Large intestine (tissue), 3 donors: ENCODE results near the gene RNF157. TPM values are rescaled to one million over a fixed set of nuclear protein-coding genes. Genes with fewer than 3 reads are reported as not detected.
"Not testable (repeated sequence)": the region's sequence is repeated elsewhere in the genome, so short reads cannot be mapped to it uniquely, and the experiment has no call there.

Source experiments
- DNase-seq, 2 donors: peaks; one replicate each; pipeline versions ENCODE4 v3.0.0 to v3.0.0-alpha.2; 2013
- H3K27ac ChIP-seq: one replicate; pipeline ENCODE4 v1.5.1; 2013; ENCODE audit warnings: low read length
- H3K27me3 ChIP-seq: 2 replicates; pipeline ENCODE4 v1.6.1; 2013; ENCODE audit warnings: low read length; ENCODE audit not compliant: control insufficient read depth, insufficient read depth
- H3K36me3 ChIP-seq: 2 replicates; pipeline ENCODE4 v1.6.1; 2013; ENCODE audit warnings: low read length; ENCODE audit not compliant: control insufficient read depth, insufficient read depth
- H3K4me1 ChIP-seq: one replicate; pipeline ENCODE4 v1.6.1; 2013; ENCODE audit warnings: low read length; ENCODE audit not compliant: control insufficient read depth, insufficient read depth
- H3K4me3 ChIP-seq: one replicate; pipeline ENCODE4 v1.5.1; 2013; ENCODE audit warnings: low read length
- H3K9me3 ChIP-seq: one replicate; pipeline ENCODE4 v1.6.1; 2013; ENCODE audit warnings: mild to moderate bottlenecking, low read depth, low read length, moderate library complexity; ENCODE audit not compliant: control insufficient read depth
- WGBS: methylation state at CpG from one replicate; pipeline ENCODE4 v1.1.5; 2013; ENCODE audit warnings: low lambda C conversion rate; ENCODE audit not compliant: insufficient coverage; 5-methylcytosine and 5-hydroxymethylcytosine counted together
- polyA plus RNA-seq: library from polyadenylated mRNA; unstranded; fragments of 120-200 nt; gene quantifications from one replicate; pipeline ENCODE4 v1.2.1, GENCODE V29; 2013

The RNF157 gene
- polyA plus RNA-seq, 1 donor, result 19.2 TPM

- Histone ChIP-seq H3K27me3 (peaks cover 3% of the 10 kb centered on the region), H3K4me3 (peak overlapping the region; percentile 74), H3K9me3 (no peaks in the 10 kb centered on the region), H3K27ac (peak overlapping the region; percentile 26), H3K36me3 (no peaks in the 10 kb centered on the region), H3K4me1 (peaks cover 27% of the 10 kb centered on the region)
- DNase-seq, result no peak
- WGBS, result no CpG with 5 or more reads among the region's 12 CpGs
Observed at GRCh38 chr17:76241204-76241538, 878 bp upstream of the RNF157 start.

DNA sequence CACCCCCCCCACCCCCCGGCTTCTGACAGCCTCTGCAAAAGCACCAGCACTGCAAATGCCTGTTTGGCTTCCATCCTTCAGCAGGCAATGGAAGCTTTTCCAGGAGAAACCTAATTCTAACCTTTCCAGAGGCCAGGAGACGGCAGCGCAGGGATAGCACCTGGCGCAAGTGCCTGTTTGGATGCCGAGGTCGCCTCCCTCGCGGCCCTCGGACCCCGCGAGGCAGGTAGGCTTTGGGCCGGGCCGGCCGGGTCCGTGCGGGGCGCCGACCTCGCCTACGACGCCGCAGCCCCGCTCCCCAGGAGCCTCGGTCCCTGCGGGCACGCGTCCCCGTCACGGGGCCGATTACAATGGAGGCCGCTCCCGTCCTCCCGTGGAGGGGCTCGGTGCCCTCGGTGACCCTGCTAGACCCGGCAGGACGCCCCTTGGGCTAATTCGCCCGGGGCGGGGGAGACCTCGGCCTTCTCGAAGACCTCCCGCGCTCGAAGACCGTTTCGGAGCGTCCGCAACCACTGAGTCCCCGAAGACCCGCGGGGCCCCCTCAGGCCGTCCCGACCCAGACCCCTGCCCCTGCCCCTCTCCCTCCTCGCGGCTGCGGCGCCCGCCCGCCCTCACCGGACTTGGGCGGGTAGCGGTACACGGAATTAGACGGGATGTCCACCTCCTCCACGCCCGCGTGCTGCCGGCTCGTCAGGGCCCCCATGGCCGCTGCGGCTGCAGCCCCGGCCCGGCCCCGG lies 587 bp downstream of the RNF157 start:
- WGBS, result no CpG with 5 or more reads among the region's 75 CpGs
- Histone ChIP-seq H3K27ac (peak overlapping the region; percentile 9), H3K4me1 (peaks cover 23% of the 10 kb centered on the region), H3K9me3 (no peaks in the 10 kb centered on the region), H3K27me3 (peaks cover 3% of the 10 kb centered on the region), H3K4me3 (peak overlapping the region; percentile 55), H3K36me3 (no peaks in the 10 kb centered on the region)
- DNase-seq, result peak in 1 of 2 donors; percentile 47

GRCh38 chr17:76238847-76239537 lies 1.3 kb downstream of the RNF157 start:
- Histone ChIP-seq H3K4me1 (peaks cover 23% of the 10 kb centered on the region), H3K27me3 (peaks cover 3% of the 10 kb centered on the region), H3K9me3 (no peaks in the 10 kb centered on the region), H3K27ac (no peak overlapping the region), H3K4me3 (no peak overlapping the region), H3K36me3 (no peaks in the 10 kb centered on the region)
- no CpG with 5 or more reads among the region's 11 CpGs for WGBS
- no peak for DNase-seq

- peaks cover 3% of the 10 kb centered on the region for H3K27me3 ChIP-seq
- H3K36me3 ChIP-seq, result no peaks in the 10 kb centered on the region
- no peak overlapping the region for H3K27ac ChIP-seq
- no CpG with 5 or more reads among the region's 7 CpGs for WGBS
- no peak overlapping the region for H3K4me3 ChIP-seq
- no peaks in the 10 kb centered on the region for H3K9me3 ChIP-seq
- peak in 1 of 2 donors; percentile 73 for DNase-seq
- peaks cover 23% of the 10 kb centered on the region for H3K4me1 ChIP-seq
Observed at GRCh38 chr17:76237859-76238313, 2.4 kb downstream of the RNF157 start.

GRCh38 chr17:76236603-76237002 lies 3.7 kb downstream of the RNF157 start:
- H3K4me3 ChIP-seq, result no peak overlapping the region
- no peaks in the 10 kb centered on the region for H3K36me3 ChIP-seq
- DNase-seq, result no peak
- no peak overlapping the region for H3K27ac ChIP-seq
- peaks cover 19% of the 10 kb centered on the region for H3K4me1 ChIP-seq
- peaks cover 3% of the 10 kb centered on the region for H3K27me3 ChIP-seq
- no peaks in the 10 kb centered on the region for H3K9me3 ChIP-seq

DNA sequence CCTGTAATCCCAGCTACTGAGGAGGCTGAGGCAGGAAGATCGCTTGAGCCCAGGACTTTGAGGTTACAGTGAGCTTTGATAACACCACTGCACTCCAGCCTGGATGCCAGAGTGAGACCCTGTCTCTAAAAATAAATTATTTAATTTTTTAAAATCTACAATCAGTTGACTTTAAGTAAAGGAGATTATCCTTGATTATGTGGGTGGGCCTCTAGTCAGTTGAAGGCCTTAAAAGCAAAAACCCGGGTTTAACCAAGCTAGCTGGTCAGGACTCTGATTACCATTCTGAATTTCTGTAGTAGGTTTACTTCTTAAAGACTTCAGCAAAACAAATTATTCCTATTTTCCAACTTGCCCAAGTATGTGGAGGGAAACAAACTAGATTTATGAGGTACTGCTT lies 4.4 kb downstream of the RNF157 start:
- no CpG with 5 or more reads among the region's 2 CpGs for WGBS
- DNase-seq, result no peak
- H3K4me1 ChIP-seq, result peaks cover 13% of the 10 kb centered on the region
- peaks cover 3% of the 10 kb centered on the region for H3K27me3 ChIP-seq
- no peak overlapping the region for H3K4me3 ChIP-seq
- H3K9me3 ChIP-seq, result no peaks in the 10 kb centered on the region
- H3K36me3 ChIP-seq, result no peaks in the 10 kb centered on the region
- H3K27ac ChIP-seq, result no peak overlapping the region

- DNase-seq, result no peak
- Histone ChIP-seq H3K9me3 (no peaks in the 10 kb centered on the region), H3K27ac (no peak overlapping the region), H3K36me3 (no peaks in the 10 kb centered on the region), H3K4me1 (peaks cover 11% of the 10 kb centered on the region), H3K4me3 (no peak overlapping the region), H3K27me3 (no peaks in the 10 kb centered on the region)
- 100% methylated on average over 1 of the region's 5 CpGs for WGBS
Observed at GRCh38 chr17:76234354-76234679, 6.0 kb downstream of the RNF157 start.

DNA sequence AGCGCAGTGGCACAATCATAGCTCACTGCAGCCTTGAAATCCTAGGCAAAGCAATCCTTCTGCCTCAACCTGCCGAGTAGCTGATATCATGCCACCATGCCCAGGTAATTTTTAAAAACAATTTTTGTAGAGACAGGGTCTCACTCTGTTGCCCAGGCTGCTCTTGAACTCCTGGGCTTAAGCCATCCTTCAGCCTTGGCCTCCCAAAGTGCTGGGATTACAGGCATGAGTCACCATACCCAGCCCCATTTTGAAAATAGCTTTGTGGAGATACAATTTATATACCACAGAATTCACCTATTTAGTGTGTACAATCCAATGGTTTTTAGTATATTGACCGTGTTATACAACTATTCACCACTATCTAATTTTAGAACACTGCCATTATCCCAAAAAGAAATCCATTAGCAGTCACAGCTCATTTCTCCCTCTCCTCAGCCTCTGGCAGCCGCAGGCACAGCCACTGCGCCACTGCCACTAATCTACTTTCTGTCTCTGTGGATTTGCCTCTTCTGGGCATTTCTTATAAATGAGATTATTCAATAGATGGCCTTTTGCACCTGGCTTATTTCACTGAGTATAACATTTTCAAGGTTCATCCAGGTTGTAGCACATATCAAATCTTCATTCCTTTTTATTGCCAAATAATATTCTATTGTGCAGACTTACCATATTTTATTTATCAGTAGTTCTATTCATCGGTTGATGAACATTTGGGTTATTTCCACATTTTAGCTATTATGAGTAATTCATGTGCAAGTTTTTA lies 6.5 kb downstream of the RNF157 start:
- H3K36me3 ChIP-seq, result no peaks in the 10 kb centered on the region
- peaks cover 5% of the 10 kb centered on the region for H3K4me1 ChIP-seq
- H3K4me3 ChIP-seq, result no peak overlapping the region
- no peak for DNase-seq
- H3K9me3 ChIP-seq, result no peaks in the 10 kb centered on the region
- H3K27ac ChIP-seq, result no peak overlapping the region
- 93% methylated on average over 2 of the region's 6 CpGs for WGBS
- H3K27me3 ChIP-seq, result no peaks in the 10 kb centered on the region

DNA sequence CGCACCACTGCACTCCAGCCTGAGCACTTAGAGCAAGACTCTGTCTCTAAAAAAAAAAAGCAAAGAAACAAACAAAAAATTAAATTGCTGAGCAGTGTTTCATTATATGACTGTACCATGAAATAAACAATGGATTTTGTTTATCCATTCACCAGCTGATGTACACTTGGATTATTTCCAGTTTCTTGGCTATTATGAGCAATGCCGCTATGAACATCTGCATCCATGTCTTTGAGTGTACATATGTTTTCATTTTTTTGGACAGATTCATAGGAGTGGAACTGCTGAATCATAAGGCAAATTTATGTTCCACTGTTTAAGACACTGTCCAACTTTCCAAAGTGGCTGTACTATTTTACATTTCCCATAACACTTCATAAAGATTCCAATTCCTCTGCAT lies 8.0 kb downstream of the RNF157 start:
- Histone ChIP-seq H3K9me3 (no peaks in the 10 kb centered on the region), H3K27ac (no peak overlapping the region), H3K27me3 (no peaks in the 10 kb centered on the region), H3K36me3 (no peaks in the 10 kb centered on the region), H3K4me1 (no peaks in the 10 kb centered on the region), H3K4me3 (no peak overlapping the region)
- DNase-seq, result no peak
- no CpG with 5 or more reads among the region's 2 CpGs for WGBS

DNA sequence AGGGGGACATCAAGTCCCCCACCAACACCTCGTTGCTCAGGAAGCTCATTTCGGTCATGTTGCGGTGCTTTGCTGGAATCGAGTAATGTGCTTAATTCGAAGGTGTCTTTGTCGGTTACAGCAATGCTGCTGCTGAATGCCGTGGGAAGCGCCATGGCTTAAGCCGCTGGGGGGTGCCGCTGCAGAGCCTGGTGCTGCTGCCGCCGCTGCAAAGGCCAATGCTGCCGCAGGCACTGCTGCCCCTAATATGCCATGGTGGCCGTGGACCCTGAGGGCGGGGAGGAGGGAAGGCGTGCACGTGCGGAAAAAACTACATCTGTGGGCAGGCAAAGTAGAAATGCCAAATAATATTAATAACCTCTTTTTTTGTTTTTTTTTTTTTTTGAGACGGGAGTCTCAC lies 13.5 kb downstream of the RNF157 start:
- no CpG with 5 or more reads among the region's 19 CpGs for WGBS
- not testable (repeated sequence) for H3K27ac ChIP-seq, H3K27me3 ChIP-seq, H3K4me1 ChIP-seq, DNase-seq, H3K9me3 ChIP-seq, H3K36me3 ChIP-seq, H3K4me3 ChIP-seq
